Body of pancreas (tissue), 4 donors: Measurements from ENCODE around the gene DNAI7. TPM values are rescaled to one million over a fixed set of nuclear protein-coding genes. Genes with fewer than 3 reads are reported as not detected.
A peak's percentile ranks its signal among the peaks of the same experiment; 100 is the strongest.

Source experiments
- ATAC-seq: fragments of 150-250 bp; one replicate; pipeline ENCODE4 v1.9.1; 2016
- DNase-seq, 4 donors: peaks; one replicate each; pipeline ENCODE4 v3.0.0-alpha.2; 2019
- H3K27ac ChIP-seq, 4 donors: fragments of 200-600 bp; sonication (generic); 1 replicate in 3 of 4; 2 replicates in 1 of 4; pipeline versions ENCODE4 v1.5.1 to v1.6.1; 2016 to 2019; ENCODE audit warnings: mild to moderate bottlenecking in 1 of 4, mixed read lengths in 1 of 4, moderate library complexity in 1 of 4
- H3K27me3 ChIP-seq, 2 donors: fragments of 200-600 bp; sonication (generic); one replicate each; pipeline ENCODE4 v1.6.0; 2016; ENCODE audit warnings: mild to moderate bottlenecking in 1 of 2
- H3K36me3 ChIP-seq, 2 donors: fragments of 200-600 bp; sonication (generic); replicated peaks in 1 of 2; 2 replicates each; pipeline ENCODE4 v1.5.1; 2016; ENCODE audit warnings: low read depth in 2 of 2; ENCODE audit not compliant: insufficient read depth in 1 of 2
- H3K4me1 ChIP-seq: fragments of 200-600 bp; sonication (generic); one replicate; pipeline ENCODE4 v1.6.0; 2016
- H3K4me3 ChIP-seq, 2 donors: fragments of 200-600 bp; sonication (generic); 1 replicate in 1 of 2; 2 replicates in 1 of 2; pipeline ENCODE4 v1.5.1; 2016 to 2019
- H3K9me3 ChIP-seq, 3 donors: fragments of 200-600 bp; sonication (generic); 1 replicate in 2 of 3; 2 replicates in 1 of 3; pipeline ENCODE4 v1.5.1; 2016
- CTCF ChIP-seq, 7 experiments: fragments of 450-650 bp in 4 of 7; fragments of 200-600 bp in 3 of 7; sonication (generic) in 3 of 7; IDR thresholded peaks; one replicate each; pipeline ENCODE4 v1.5.1; 2016 to 2019; ENCODE audit warnings: antibody characterized with exemption in 7 of 7
- POLR2A ChIP-seq, 3 donors: fragments of 450-650 bp; IDR thresholded peaks; one replicate each; pipeline ENCODE4 v1.6.1; 2016; ENCODE audit warnings: antibody characterized with exemption in 3 of 3, mild to moderate bottlenecking in 2 of 3
- WGBS, 2 donors: methylation state at CpG; one replicate each; pipeline ENCODE4 v1.1.5; 2017; 5-methylcytosine and 5-hydroxymethylcytosine counted together
- intact Hi-C: fragments of 100-400 bp; cut with DNase I; formaldehyde crosslinking; loops from one replicate; pipeline ENCODE4 v1.15.1; 2023
- total RNA-seq, 2 donors: library from RNA; depleted of rRNA; stranded (reverse); fragments of >200 nt; gene quantifications; one replicate each; pipeline ENCODE4 v1.1.0, GENCODE V29; 2016

DNAI7 gene
- total RNA-seq, 2 donors from 2014 or later, result 0.26 TPM; not detected in 1

GRCh38 chr12:25207411-25207810, 12.5 kb upstream of the DNAI7 start:
- Histone ChIP-seq H3K4me1 (peaks cover 3% of the 10 kb centered on the region), H3K9me3 (no peaks in the 10 kb centered on the region), H3K4me3 (no peak overlapping the region), H3K27me3 (no peaks in the 10 kb centered on the region), H3K36me3 (no peaks in the 10 kb centered on the region), H3K27ac (no peak overlapping the region)
- WGBS, 2 donors, result 96 to 97% methylated on average over 6 of the region's 6 CpGs
- no peak for ATAC-seq
- intact Hi-C loops, result no loop called here
- TF ChIP-seq CTCF (IDR thresholded peaks at IDR 0.05) (no peak), POLR2A (IDR thresholded peaks at IDR 0.05) (no peak)
- no peak for DNase-seq

GRCh38 chr12:25202137-25202536, 7.2 kb upstream of the DNAI7 start:
- intact Hi-C loops, result no loop called here
- Histone ChIP-seq H3K4me3 (no peak overlapping the region), H3K27me3 (no peaks in the 10 kb centered on the region), H3K4me1 (peaks cover 3% of the 10 kb centered on the region), H3K36me3 (no peaks in the 10 kb centered on the region), H3K9me3 (no peaks in the 10 kb centered on the region), H3K27ac (no peak overlapping the region)
- DNase-seq (no peak), ATAC-seq (no peak)
- TF ChIP-seq CTCF (IDR thresholded peaks at IDR 0.05) (no peak), POLR2A (IDR thresholded peaks at IDR 0.05) (no peak)
- WGBS, 2 donors, result 83 to 95% methylated on average over 2 of the region's 2 CpGs

- TF ChIP-seq CTCF (IDR thresholded peaks at IDR 0.05) (no peak), POLR2A (IDR thresholded peaks at IDR 0.05) (no peak)
- Histone ChIP-seq H3K4me1 (peaks cover 14% of the 10 kb centered on the region), H3K27ac (no peak overlapping the region), H3K9me3 (no peaks in the 10 kb centered on the region), H3K4me3 (no peak overlapping the region), H3K36me3 (no peaks in the 10 kb centered on the region), H3K27me3 (no peaks in the 10 kb centered on the region)
- WGBS, 2 donors, result 93 to 95% methylated on average over 1 of the region's 1 CpG
- DNase-seq (no peak), ATAC-seq (no peak)
- intact Hi-C loops, result no loop called here
Measured at GRCh38 chr12:25200703-25201102, 5.7 kb upstream of the DNAI7 start.

- H3K36me3 ChIP-seq, result no peaks in the 10 kb centered on the region
- no peaks in the 10 kb centered on the region for H3K9me3 ChIP-seq
- intact Hi-C loops, result no loop called here
- DNase-seq (no peak), ATAC-seq (no peak)
- no peaks in the 10 kb centered on the region for H3K27me3 ChIP-seq
- peaks cover 11% of the 10 kb centered on the region for H3K4me1 ChIP-seq
- 61 to 75% methylated on average over 2 of the region's 2 CpGs for WGBS, 2 donors
- no peak overlapping the region for H3K27ac ChIP-seq
- H3K4me3 ChIP-seq, result no peak overlapping the region
- TF ChIP-seq CTCF (IDR thresholded peaks at IDR 0.05), result no peak
- no peak for TF ChIP-seq POLR2A (IDR thresholded peaks at IDR 0.05)
Measured at GRCh38 chr12:25197608-25198007, 2.6 kb upstream of the DNAI7 start.

- no peak for DNase-seq
- Histone ChIP-seq H3K36me3 (no peaks in the 10 kb centered on the region), H3K9me3 (no peaks in the 10 kb centered on the region), H3K27ac (peak overlapping the region; percentile 90 to 97 (median 91)), H3K27me3 (no peaks in the 10 kb centered on the region), H3K4me1 (peaks cover 11% of the 10 kb centered on the region), H3K4me3 (peak overlapping the region in 1 of 2 donors; percentile 27)
- intact Hi-C loops, result no loop called here
- TF ChIP-seq CTCF (IDR thresholded peaks at IDR 0.05), result no peak
- TF ChIP-seq POLR2A (IDR thresholded peaks at IDR 0.05), result no peak
- 6 to 7% methylated on average over 8 to 11 of the region's 11 CpGs for WGBS, 2 donors
- ATAC-seq, result peak; percentile 13
Measured at GRCh38 chr12:25194722-25195055, 271 bp downstream of the DNAI7 start.
